ENCODE measurements around the gene JAG1. TPM values are rescaled to one million over a fixed set of nuclear protein-coding genes. Genes with fewer than 3 reads are reported as not detected.

Gene JAG1
- polyA plus RNA-seq, 4 donors = 6.3 to 63.7 (median 15.7) TPM

- no peak for FAIRE-seq
- no peak for DNase-seq
- no peaks in the 10 kb centered on the region for H3K36me3 ChIP-seq (ENCODE audit: control insufficient read depth in 3 of 3, insufficient read depth in 2 of 3, low read depth in 1 of 3, low read length in 3 of 3)
Measured at GRCh38 chr20:10715035-10715434, 41.2 kb upstream of the JAG1 start.

GRCh38 chr20:10714236-10714975, 40.6 kb upstream of the JAG1 start:
- Histone ChIP-seq H3K4me1 (ENCODE audit: control insufficient read depth in 3 of 3, insufficient read depth in 2 of 3, low read depth in 1 of 3, low read length in 2 of 3) (peaks cover 0 to 24% (median 2%) of the 10 kb centered on the region in 3 donors), H3K27ac (ENCODE audit: low read depth in 1 of 3, low read length in 2 of 3) (no peak overlapping the region), H3K9me3 (ENCODE audit: control insufficient read depth in 2 of 2, insufficient read depth in 1 of 2, low read depth in 1 of 2, low read length in 1 of 2) (no peaks in the 10 kb centered on the region), H3K36me3 (ENCODE audit: control insufficient read depth in 3 of 3, insufficient read depth in 2 of 3, low read depth in 1 of 3, low read length in 3 of 3) (no peaks in the 10 kb centered on the region), H3K27me3 (ENCODE audit: control insufficient read depth in 3 of 3, insufficient read depth in 3 of 3, low read length in 3 of 3) (no peaks in the 10 kb centered on the region), H3K4me3 (ENCODE audit: low read depth in 1 of 3, low read length in 3 of 3) (no peak overlapping the region)
- FAIRE-seq (no peak), DNase-seq (no peak)

More at GRCh38 chr20:10715035-10715434, 41.2 kb upstream of the JAG1 start:
- Histone ChIP-seq H3K27me3 (ENCODE audit: control insufficient read depth in 3 of 3, insufficient read depth in 3 of 3, low read length in 3 of 3) (no peaks in the 10 kb centered on the region), H3K4me1 (ENCODE audit: control insufficient read depth in 3 of 3, insufficient read depth in 2 of 3, low read depth in 1 of 3, low read length in 2 of 3) (peaks cover 0 to 18% (median 2%) of the 10 kb centered on the region in 3 donors), H3K27ac (ENCODE audit: low read depth in 1 of 3, low read length in 2 of 3) (no peak overlapping the region), H3K9me3 (ENCODE audit: control insufficient read depth in 2 of 2, insufficient read depth in 1 of 2, low read depth in 1 of 2, low read length in 1 of 2) (no peaks in the 10 kb centered on the region), H3K4me3 (ENCODE audit: low read depth in 1 of 3, low read length in 3 of 3) (no peak overlapping the region)
- WGBS, 3 donors = 44 to 49% (median 45%) methylated on average over 2 of the region's 2 CpGs

DNA sequence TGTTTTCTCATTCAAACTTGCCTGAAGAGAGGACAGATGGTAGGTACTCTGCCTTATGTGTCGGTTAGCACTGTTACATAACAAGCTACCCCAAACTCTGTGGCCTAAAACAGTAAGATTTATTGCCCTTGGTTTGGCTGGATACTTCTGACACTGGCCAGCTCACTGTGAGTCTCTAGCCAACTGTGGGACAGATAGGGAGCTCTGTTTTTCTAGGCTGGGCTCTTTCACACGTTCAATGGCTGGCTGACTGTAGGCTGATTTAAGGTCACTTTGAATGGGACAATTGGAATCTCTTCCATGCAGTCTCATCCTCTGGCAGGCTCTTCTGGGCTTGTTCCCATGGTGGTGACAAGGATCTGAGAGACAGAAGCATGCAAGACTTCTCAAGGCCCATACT, 39.4 kb upstream of the JAG1 start:
- Histone ChIP-seq H3K9me3 (ENCODE audit: control insufficient read depth in 2 of 2, insufficient read depth in 1 of 2, low read depth in 1 of 2, low read length in 1 of 2) (no peaks in the 10 kb centered on the region), H3K27me3 (ENCODE audit: control insufficient read depth in 3 of 3, insufficient read depth in 3 of 3, low read length in 3 of 3) (no peaks in the 10 kb centered on the region), H3K4me1 (ENCODE audit: control insufficient read depth in 3 of 3, insufficient read depth in 2 of 3, low read depth in 1 of 3, low read length in 2 of 3) (peaks cover 5 to 35% (median 5%) of the 10 kb centered on the region in 3 donors), H3K36me3 (ENCODE audit: control insufficient read depth in 3 of 3, insufficient read depth in 2 of 3, low read depth in 1 of 3, low read length in 3 of 3) (no peaks in the 10 kb centered on the region), H3K27ac (ENCODE audit: low read depth in 1 of 3, low read length in 2 of 3) (peak overlapping the region in 1 of 3 donors; percentile 96), H3K4me3 (ENCODE audit: low read depth in 1 of 3, low read length in 3 of 3) (no peak overlapping the region)
- FAIRE-seq (no peak), DNase-seq (no peak)
- 70 to 80% (median 72%) methylated on average over 2 of the region's 2 CpGs for WGBS, 3 donors

GRCh38 chr20:10711903-10712451, 38.2 kb upstream of the JAG1 start:
- peak overlapping the region in 2 of 3 donors; percentile 32 to 96 for H3K27ac ChIP-seq (ENCODE audit: low read depth in 1 of 3, low read length in 2 of 3)
- H3K4me1 ChIP-seq (ENCODE audit: control insufficient read depth in 3 of 3, insufficient read depth in 2 of 3, low read depth in 1 of 3, low read length in 2 of 3) = peaks cover 5 to 37% (median 6%) of the 10 kb centered on the region in 3 donors
- peak overlapping the region in 2 of 3 donors; percentile 26 to 48 for H3K4me3 ChIP-seq (ENCODE audit: low read depth in 1 of 3, low read length in 3 of 3)
- H3K9me3 ChIP-seq (ENCODE audit: control insufficient read depth in 2 of 2, insufficient read depth in 1 of 2, low read depth in 1 of 2, low read length in 1 of 2) = no peaks in the 10 kb centered on the region
- H3K36me3 ChIP-seq (ENCODE audit: control insufficient read depth in 3 of 3, insufficient read depth in 2 of 3, low read depth in 1 of 3, low read length in 3 of 3) = no peaks in the 10 kb centered on the region
- no peak for FAIRE-seq
- peak in 1 of 2 donors; percentile 37 for DNase-seq
- H3K27me3 ChIP-seq (ENCODE audit: control insufficient read depth in 3 of 3, insufficient read depth in 3 of 3, low read length in 3 of 3) = no peaks in the 10 kb centered on the region
- WGBS, 3 donors = 65 to 87% (median 74%) methylated on average over 5 of the region's 5 CpGs

DNA sequence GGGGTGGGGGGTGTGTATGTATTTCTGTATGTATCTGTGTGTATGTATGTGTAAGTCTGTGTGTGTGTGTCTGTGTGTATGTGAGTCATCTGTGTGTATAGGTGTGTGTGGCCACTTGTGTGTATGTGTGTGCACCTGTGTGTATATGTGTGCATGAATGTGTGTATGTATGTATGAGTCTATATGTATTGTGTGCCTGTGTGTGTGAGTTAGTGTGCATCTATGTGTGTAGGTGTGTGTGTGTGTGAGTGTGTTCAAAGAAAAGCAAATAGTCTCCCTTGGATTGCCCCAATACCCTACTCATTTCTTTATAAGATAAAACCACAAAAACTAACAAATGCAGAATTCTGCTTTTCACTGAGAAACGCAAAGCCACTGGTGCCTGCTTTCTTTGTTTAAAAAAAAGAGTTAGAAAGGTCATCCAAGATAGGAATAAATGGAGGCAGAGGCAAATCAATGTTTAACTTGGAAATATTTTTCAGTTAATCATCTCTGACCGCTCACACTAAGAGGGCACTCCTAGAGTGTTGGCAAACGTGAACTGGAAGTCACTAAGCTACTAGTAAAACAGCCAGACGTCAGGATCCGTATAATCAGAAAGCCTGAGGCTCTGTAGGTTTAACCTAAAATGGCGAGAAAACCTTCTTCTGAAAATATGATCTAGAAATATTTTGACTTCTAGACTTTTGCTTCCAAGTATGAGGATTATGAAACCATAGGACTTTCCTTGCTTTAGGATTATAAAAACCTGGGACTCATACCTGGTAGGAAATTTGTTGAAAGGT, 37.4 kb upstream of the JAG1 start:
- peak; percentile 84 to 85 for DNase-seq
- no peak for FAIRE-seq

DNA sequence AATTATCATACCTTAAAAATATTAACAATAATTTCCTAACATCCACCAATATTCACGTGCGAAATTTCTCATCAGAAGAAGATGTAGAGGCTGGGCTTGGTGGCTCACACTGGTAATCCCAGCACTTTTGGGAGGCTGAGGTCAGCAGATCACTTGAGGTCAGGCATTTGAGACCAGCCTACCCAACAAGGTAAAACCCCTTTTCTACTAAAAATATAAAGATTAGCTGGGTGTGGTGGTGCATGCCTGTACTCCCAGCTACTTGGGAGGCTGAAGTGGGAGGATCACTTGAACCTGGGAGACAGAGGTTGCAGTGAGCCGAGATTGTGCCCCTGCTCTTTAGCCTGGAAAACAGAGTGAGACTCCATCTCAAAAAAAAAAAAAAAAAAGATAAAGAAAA, 36.1 kb upstream of the JAG1 start:
- H3K4me1 ChIP-seq (ENCODE audit: control insufficient read depth in 3 of 3, insufficient read depth in 2 of 3, low read depth in 1 of 3, low read length in 2 of 3) = peaks cover 5 to 37% (median 6%) of the 10 kb centered on the region in 3 donors
- no peaks in the 10 kb centered on the region for H3K27me3 ChIP-seq (ENCODE audit: control insufficient read depth in 3 of 3, insufficient read depth in 3 of 3, low read length in 3 of 3)
- DNase-seq (no peak), FAIRE-seq (no peak)
- H3K36me3 ChIP-seq (ENCODE audit: control insufficient read depth in 3 of 3, insufficient read depth in 2 of 3, low read depth in 1 of 3, low read length in 3 of 3) = no peaks in the 10 kb centered on the region
- no peaks in the 10 kb centered on the region for H3K9me3 ChIP-seq (ENCODE audit: control insufficient read depth in 2 of 2, insufficient read depth in 1 of 2, low read depth in 1 of 2, low read length in 1 of 2)
- no peak overlapping the region for H3K4me3 ChIP-seq (ENCODE audit: low read depth in 1 of 3, low read length in 3 of 3)
- H3K27ac ChIP-seq (ENCODE audit: low read depth in 1 of 3, low read length in 2 of 3) = peak overlapping the region in 1 of 3 donors; percentile 96
- 90 to 92% (median 90%) methylated on average over 3 of the region's 3 CpGs for WGBS, 3 donors

More for the DNA sequence above, 37.4 kb upstream of the JAG1 start:
- Histone ChIP-seq H3K9me3 (ENCODE audit: control insufficient read depth in 2 of 2, insufficient read depth in 1 of 2, low read depth in 1 of 2, low read length in 1 of 2) (no peaks in the 10 kb centered on the region), H3K27me3 (ENCODE audit: control insufficient read depth in 3 of 3, insufficient read depth in 3 of 3, low read length in 3 of 3) (no peaks in the 10 kb centered on the region), H3K4me1 (ENCODE audit: control insufficient read depth in 3 of 3, insufficient read depth in 2 of 3, low read depth in 1 of 3, low read length in 2 of 3) (peaks cover 5 to 37% (median 6%) of the 10 kb centered on the region in 3 donors), H3K4me3 (ENCODE audit: low read depth in 1 of 3, low read length in 3 of 3) (peak overlapping the region in 2 of 3 donors; percentile 26 to 48), H3K36me3 (ENCODE audit: control insufficient read depth in 3 of 3, insufficient read depth in 2 of 3, low read depth in 1 of 3, low read length in 3 of 3) (no peaks in the 10 kb centered on the region), H3K27ac (ENCODE audit: low read depth in 1 of 3, low read length in 2 of 3) (peak overlapping the region in 2 of 3 donors; percentile 32 to 96)
- WGBS, 3 donors = 15 to 59% (median 25%) methylated on average over 6 of the region's 6 CpGs

DNA sequence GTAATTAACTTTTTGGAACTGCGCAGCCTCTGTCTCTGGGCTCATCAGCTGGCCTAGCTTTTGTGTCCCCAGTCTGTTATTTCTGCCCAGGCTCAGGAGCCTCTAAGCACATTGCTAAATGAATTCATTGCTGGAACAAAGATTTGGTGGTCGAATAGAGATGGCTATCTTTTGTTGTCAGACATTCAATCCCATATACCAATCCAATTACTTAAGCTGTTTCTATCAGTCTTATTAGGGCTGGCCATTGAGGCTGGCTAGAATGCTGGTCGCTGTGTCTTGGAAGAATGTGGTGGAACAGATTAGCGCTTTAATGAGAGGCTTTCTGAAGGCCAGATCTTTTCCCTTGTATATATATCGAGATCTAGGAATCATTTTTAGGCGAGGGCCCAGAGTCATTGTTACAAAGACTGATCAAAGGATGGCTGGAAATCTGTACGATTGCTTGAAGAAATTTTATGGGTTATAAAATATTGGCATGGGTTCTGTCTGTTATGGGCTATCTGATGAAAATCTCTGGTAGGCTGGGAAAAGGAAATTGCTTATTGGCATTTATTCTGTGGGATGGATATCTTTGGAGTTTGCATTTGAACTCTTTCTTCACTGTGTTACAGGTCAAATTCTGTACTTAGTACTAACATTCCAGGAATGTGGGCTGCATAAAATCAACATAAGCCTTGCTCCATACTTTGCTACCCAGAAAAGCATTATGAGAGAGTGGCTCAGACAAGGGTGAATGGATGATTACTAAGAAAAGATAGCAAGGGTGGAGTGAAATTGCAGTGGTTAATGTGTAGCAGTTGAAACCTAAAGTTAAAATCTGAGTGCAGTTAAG, 34.8 kb upstream of the JAG1 start:
- Histone ChIP-seq H3K4me3 (ENCODE audit: low read depth in 1 of 3, low read length in 3 of 3) (no peak overlapping the region), H3K4me1 (ENCODE audit: control insufficient read depth in 3 of 3, insufficient read depth in 2 of 3, low read depth in 1 of 3, low read length in 2 of 3) (peaks cover 5 to 37% (median 6%) of the 10 kb centered on the region in 3 donors), H3K27ac (ENCODE audit: low read depth in 1 of 3, low read length in 2 of 3) (peak overlapping the region in 2 of 3 donors; percentile 42 to 96), H3K9me3 (ENCODE audit: control insufficient read depth in 2 of 2, insufficient read depth in 1 of 2, low read depth in 1 of 2, low read length in 1 of 2) (no peaks in the 10 kb centered on the region), H3K27me3 (ENCODE audit: control insufficient read depth in 3 of 3, insufficient read depth in 3 of 3, low read length in 3 of 3) (no peaks in the 10 kb centered on the region), H3K36me3 (ENCODE audit: control insufficient read depth in 3 of 3, insufficient read depth in 2 of 3, low read depth in 1 of 3, low read length in 3 of 3) (no peaks in the 10 kb centered on the region)
- peak; percentile 79 to 91 for DNase-seq
- WGBS, 3 donors = 41 to 73% (median 47%) methylated on average over 7 of the region's 7 CpGs
- no peak for FAIRE-seq

DNA sequence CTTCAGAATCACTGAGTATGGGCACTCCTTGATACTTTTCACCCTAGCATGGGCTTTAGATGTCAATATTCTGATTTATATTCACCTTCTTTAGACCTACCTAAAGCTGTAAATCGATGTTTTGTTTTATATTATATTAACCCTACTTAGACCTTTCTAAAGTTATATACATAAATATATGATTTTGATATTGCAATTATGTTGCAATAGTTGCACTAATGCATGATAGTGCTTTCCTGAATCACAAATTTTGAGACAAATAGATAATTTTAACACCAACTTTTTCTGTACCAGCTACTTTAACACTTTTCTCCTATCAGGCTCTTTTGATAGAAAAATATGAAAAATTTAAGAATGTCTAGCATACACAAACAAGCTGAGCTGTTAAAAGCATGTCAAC, 34.0 kb upstream of the JAG1 start:
- Histone ChIP-seq H3K27me3 (ENCODE audit: control insufficient read depth in 3 of 3, insufficient read depth in 3 of 3, low read length in 3 of 3) (no peaks in the 10 kb centered on the region), H3K36me3 (ENCODE audit: control insufficient read depth in 3 of 3, insufficient read depth in 2 of 3, low read depth in 1 of 3, low read length in 3 of 3) (no peaks in the 10 kb centered on the region), H3K4me1 (ENCODE audit: control insufficient read depth in 3 of 3, insufficient read depth in 2 of 3, low read depth in 1 of 3, low read length in 2 of 3) (peaks cover 5 to 32% (median 6%) of the 10 kb centered on the region in 3 donors), H3K4me3 (ENCODE audit: low read depth in 1 of 3, low read length in 3 of 3) (no peak overlapping the region), H3K9me3 (ENCODE audit: control insufficient read depth in 2 of 2, insufficient read depth in 1 of 2, low read depth in 1 of 2, low read length in 1 of 2) (no peaks in the 10 kb centered on the region), H3K27ac (ENCODE audit: low read depth in 1 of 3, low read length in 2 of 3) (peak overlapping the region in 1 of 3 donors; percentile 54)
- WGBS, 3 donors = 76 to 86% (median 76%) methylated on average over 1 of the region's 1 CpG
- DNase-seq (no peak), FAIRE-seq (no peak)

Data from small intestine (tissue), 7 donors.